GM10266 (cell line): ENCODE results near the gene NTN4.

Experiments
- DNase-seq: peaks from one replicate; pipeline ENCODE4 v3.0.0; 2012; ENCODE audit errors: extremely low spot score
- TF ChIP-seq, protein P1 (sequence below): IDR thresholded peaks from 2 replicates; pipeline ENCODE4 v1.5.1; 2012; ENCODE audit warnings: mild to moderate bottlenecking, low read depth; ENCODE audit not compliant: control insufficient read depth, insufficient read depth; ENCODE audit errors: missing control alignments

The NTN4 gene

DNA sequence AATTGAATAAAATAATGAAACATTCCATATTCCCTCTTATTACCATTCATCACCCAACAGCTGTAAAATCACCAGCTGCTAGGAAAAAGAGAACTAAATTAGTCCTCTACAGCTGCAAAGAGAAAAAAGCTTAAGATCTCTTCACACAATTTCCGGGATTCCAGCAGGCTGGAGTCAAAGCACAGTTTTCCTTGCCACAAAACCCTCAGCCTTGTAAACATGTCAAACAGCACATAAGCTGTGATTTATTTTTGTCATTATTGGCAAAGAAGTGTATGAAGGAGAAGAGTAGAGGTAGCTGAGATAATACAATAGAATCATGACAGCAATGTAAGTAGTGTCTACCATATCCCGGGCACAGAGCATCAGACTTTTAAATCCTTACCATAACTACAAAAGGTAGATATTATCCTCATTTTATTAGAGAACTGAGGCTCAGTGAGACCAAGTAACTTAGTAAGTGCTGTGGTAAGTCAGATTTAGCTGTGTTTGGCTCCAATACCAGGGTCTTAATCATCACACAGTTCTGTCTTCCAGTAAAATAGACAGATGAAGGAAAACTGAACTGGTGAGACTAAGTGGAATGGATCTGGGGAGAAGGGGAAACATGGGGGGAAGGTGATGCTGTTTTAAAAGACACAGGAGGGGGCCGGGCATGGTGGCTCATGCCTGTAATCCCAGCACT, 57.3 kb downstream of the NTN4 start:
- no peak for DNase-seq
- TF ChIP-seq, protein P1, sequence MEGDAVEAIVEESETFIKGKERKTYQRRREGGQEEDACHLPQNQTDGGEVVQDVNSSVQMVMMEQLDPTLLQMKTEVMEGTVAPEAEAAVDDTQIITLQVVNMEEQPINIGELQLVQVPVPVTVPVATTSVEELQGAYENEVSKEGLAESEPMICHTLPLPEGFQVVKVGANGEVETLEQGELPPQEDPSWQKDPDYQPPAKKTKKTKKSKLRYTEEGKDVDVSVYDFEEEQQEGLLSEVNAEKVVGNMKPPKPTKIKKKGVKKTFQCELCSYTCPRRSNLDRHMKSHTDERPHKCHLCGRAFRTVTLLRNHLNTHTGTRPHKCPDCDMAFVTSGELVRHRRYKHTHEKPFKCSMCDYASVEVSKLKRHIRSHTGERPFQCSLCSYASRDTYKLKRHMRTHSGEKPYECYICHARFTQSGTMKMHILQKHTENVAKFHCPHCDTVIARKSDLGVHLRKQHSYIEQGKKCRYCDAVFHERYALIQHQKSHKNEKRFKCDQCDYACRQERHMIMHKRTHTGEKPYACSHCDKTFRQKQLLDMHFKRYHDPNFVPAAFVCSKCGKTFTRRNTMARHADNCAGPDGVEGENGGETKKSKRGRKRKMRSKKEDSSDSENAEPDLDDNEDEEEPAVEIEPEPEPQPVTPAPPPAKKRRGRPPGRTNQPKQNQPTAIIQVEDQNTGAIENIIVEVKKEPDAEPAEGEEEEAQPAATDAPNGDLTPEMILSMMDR = no peak

DNA sequence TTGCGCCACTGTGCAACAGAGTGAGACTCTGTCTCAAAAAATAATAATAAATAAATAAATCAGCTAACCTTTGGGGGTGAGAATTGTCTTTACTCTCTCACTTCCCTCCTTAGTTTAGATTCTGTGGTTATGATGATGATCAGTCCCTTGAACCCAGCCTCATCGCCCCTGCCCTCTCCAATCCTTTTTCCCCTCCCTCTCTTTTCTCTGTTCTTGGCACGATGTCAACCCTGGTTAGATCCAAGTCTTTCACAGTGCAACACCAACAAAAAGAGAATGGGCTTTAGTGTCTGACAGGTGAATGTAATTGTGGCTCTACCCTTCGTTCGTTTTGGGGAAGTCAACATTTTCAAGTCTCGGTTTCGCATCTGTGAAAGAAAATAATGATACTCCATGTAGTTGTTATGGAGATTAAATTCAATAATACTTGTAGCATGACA, 59.0 kb downstream of the NTN4 start:
- no peak for DNase-seq
- TF ChIP-seq, protein P1 = no peak

DNA sequence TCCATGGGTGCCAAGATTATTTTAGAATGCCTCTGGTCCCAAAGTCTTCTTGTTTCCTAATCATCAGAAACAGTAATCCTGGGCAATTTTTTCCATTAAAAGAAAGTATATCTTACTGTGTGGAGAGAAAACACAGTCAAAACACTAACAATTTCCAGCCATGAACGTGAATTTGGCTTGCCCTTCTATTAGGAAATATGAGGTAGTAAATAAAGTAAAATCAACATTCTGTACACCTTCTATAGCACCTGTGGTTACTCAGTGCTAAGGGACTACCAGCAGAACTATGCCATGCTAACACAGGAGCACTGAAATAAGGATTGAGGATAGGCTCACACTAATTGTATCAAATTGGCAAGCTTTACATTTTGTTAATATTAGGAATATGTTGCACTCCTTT, 60.1 kb downstream of the NTN4 start:
- TF ChIP-seq, protein P1 = no peak

DNA sequence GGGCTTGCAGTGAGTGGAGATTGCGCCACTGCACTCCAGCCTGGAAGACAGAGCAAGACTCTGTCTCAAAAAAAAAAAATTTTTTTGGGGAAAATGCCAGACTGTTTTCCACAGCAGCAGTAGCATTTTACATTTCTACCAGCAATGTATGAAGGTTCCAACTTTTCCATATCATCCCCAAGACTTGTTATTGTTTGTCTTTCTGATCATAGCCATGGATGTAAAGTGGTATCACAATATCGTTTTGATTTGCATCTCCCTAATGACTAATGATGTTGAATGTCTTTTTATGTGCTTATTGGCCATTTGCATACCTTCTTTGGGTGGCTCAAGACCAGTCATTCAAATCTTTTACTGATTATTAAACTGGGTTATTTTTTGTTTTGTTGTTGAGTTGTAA, 63.7 kb downstream of the NTN4 start:
- TF ChIP-seq, protein P1 = no peak
- no peak for DNase-seq

More for the DNA sequence above, 60.1 kb downstream of the NTN4 start:
- DNase-seq = no peak

DNA sequence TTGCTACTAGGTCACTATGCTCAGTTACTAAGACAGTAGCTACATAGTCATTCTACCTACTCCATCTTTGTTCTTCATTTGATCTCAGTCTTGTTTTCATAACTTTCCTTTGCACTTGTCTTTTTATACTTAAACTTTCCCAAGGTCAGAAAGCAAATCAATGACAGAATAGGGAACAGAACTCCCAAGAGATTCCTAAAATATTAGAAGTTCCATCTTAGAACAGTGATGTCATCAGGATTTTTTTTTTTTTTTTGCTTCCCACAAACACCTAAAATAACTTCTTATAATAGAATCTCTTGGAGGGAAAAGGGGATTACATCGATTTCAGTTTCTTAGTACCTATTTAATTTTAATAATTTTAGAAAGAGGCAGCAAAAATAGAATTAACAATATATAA, 65.8 kb downstream of the NTN4 start:
- DNase-seq = no peak
- TF ChIP-seq, protein P1 = no peak

DNA sequence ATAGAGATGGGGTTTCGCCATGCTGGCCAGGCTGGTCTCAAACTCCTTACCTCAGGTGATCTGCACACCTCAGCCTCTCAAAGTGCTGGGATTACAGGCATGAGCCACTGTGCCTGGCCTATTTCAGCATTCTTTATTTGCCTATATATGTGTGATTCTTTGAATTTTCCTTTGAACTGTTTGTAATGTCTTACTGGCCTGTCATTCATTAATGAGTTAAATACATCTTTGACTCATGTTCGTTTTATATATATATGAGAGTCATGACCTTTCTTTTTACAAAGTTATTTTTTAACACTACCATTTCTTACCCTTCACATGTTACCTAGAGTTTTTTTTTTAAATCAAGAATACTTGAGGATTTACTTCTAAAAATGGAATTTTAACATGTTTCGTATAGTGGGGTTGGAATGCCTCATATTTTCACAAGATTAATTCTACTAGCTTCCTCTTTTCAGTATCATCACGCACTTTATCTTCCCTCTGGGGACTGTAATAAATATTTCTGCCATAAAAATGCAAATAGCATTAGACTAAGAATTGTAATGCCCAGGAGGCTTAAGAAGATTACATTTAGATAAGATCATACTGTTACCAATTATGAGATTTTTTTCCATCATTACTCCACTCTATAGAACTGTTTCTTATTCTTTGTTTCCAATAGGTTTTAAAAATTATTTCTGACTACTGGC, 66.7 kb downstream of the NTN4 start:
- TF ChIP-seq, protein P1 = no peak
- no peak for DNase-seq

DNA sequence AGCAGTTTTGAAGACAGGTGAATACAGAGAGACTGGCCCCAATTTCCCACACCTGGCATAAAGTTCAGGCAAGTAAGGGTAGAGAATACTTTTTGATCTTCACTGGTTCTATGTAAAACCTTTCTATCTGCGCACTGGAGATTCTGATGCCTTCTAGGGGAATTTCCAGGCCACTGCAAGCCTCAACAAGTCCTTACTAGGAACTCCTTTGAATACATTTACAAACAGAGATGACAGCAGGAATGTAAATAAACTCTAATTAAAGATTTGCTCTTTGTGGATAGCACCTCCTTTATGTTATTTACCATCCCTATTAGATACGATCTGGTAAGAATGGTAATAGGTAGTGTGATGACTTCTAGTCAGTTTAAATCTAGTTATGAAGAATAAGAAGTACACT, 69.2 kb downstream of the NTN4 start:
- TF ChIP-seq, protein P1 = no peak
- DNase-seq = no peak
